AG04449 (cell line): ENCODE results near the gene GARIN5B.

ENCODE experiments used
- CTCF ChIA-PET: fragments of 350-600 bp; formaldehyde crosslinking; extraction: SDS; loops from one replicate; lab custom pipeline; 2021; ENCODE audit warnings: antibody characterized with exemption; lab: Yijun Ruan, JAX
- POLR2A ChIA-PET: fragments of 400-600, 350-600 bp; formaldehyde crosslinking; extraction: SDS; loops from one replicate; lab custom pipeline; 2020; ENCODE audit warnings: antibody characterized with exemption, inconsistent platforms; lab: Yijun Ruan, JAX
- DNase-seq: peaks from one replicate; pipeline ENCODE4 v3.0.0-alpha.2; 2010; ENCODE audit warnings: low read depth, low spot score
- H3K4me3 ChIP-seq: 2 replicates; pipeline ENCODE4 v1.5.1; 2011; ENCODE audit warnings: low read depth, mild to moderate bottlenecking, control low read depth, low read length
- TF ChIP-seq, protein P1 (sequence below): IDR thresholded peaks from one replicate; pipeline ENCODE4 v1.5.1; 2011; ENCODE audit warnings: mild to moderate bottlenecking, moderate library complexity, low read length, control low read depth, inconsistent platforms; ENCODE audit not compliant: insufficient read depth; ENCODE audit errors: missing control alignments

The GARIN5B gene

DNA sequence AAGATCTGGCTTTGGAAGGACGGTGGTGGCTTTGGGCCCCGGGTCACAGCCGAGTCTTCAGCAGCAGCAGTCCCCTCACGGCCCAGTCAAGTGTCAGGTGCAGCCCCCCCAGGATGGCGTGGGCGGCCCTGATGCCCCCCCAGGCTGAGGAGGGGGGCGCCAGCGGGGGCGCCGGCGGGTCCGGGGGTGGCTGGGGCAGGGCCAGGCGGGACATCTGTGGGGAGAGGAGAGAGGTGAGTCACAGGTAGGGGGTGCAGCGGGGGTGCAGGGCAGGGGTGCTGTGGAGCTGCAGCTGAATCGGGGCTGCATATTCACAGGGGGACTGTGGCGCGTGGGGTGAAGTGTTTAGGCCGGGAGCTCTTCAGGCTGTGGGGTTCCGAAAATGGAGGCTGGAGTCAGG, 2.9 kb upstream of the GARIN5B start:
- TF ChIP-seq, protein P1, sequence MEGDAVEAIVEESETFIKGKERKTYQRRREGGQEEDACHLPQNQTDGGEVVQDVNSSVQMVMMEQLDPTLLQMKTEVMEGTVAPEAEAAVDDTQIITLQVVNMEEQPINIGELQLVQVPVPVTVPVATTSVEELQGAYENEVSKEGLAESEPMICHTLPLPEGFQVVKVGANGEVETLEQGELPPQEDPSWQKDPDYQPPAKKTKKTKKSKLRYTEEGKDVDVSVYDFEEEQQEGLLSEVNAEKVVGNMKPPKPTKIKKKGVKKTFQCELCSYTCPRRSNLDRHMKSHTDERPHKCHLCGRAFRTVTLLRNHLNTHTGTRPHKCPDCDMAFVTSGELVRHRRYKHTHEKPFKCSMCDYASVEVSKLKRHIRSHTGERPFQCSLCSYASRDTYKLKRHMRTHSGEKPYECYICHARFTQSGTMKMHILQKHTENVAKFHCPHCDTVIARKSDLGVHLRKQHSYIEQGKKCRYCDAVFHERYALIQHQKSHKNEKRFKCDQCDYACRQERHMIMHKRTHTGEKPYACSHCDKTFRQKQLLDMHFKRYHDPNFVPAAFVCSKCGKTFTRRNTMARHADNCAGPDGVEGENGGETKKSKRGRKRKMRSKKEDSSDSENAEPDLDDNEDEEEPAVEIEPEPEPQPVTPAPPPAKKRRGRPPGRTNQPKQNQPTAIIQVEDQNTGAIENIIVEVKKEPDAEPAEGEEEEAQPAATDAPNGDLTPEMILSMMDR: no peak
- POLR2A ChIA-PET: interaction anchor here (0.8 kb wide), 1 partner anchor 65 kb away, joined by 3 read pairs; no protein-coding TSS in a partner anchor
- CTCF ChIA-PET: interaction anchor here (0.9 to 2.3 kb wide), 2 partner anchors 64 to 138 kb away, joined by 3 to 7 read pairs; no protein-coding TSS in a partner anchor
- H3K4me3 ChIP-seq: no peak overlapping the region
- DNase-seq: no peak

DNA sequence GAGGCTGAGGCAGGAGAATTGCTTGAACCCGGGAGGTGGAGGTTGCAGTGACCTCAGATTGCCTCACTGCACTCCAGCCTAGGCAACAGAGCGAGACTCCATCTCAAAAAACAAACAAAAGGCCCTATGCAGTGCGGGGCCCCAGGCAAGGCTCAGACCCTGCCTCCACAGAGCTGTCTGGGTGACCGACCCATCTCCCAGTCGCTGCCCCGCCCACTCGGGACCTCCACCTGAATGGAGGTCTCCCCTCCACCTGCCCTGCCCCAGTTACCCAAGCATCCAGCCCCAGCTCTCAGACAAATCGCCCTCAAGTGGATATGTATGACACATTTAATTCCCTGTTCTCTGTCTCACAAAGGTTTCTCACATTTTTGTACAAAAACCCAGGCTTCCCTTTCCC, 2.2 kb upstream of the GARIN5B start:
- CTCF ChIA-PET: interaction anchor here (1.2 to 2.3 kb wide), 2 partner anchors 11 to 63 kb away, joined by 3 to 7 read pairs; partner anchors contain the start of gene TMEM190
- H3K4me3 ChIP-seq: no peak overlapping the region
- TF ChIP-seq, protein P1: no peak
- DNase-seq: no peak
- POLR2A ChIA-PET: no interaction called here

DNA sequence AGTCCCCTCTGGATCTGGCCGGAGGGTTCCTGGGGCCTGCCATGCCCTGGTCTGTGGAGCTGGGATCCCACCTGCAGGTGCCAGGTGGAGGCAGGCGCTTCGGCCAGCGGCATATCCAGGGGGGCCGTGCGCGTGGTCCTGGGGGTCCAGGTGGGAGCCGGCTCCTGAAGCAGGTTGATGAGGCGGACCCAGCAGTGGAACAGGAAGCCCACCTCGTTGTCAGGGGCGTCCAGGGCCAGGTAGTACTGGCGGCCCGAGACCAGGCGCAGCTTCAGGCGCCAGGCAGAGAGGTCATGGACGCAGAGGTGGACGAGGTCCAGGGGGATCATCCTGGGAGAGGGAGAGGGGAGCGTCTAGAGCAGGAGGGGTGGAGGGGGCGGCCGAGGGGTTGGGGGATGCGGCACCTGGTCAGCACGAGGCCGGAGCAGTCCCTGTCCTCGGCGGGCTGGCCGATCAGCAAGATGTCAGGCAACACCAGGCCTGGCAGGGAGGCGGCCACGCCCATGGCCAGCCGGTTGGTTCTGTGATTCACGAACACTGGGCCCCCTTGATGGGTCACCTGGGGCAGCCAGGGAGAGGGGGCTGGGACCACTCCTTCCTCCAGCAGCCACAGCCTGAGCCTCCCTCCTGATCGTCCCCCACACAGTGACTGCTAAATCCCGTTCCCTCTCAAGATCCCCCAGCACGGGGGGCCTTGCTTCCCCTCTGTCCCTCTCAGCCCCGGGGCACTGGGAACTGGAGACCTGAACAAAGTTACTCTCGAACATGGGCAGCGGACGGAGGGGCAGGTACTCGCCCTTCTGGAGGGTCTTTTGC, 678 bp downstream of the GARIN5B start:
- H3K4me3 ChIP-seq: no peak overlapping the region
- no peak for DNase-seq
- TF ChIP-seq, protein P1: no peak
- ChIA-PET CTCF (interaction anchor here (1.1 kb wide), 1 partner anchor 56 kb away, joined by 4 read pairs; no protein-coding TSS in a partner anchor), POLR2A (interaction anchor here (0.6 to 1.9 kb wide), 3 partner anchors 10 to 23 kb away, joined by 3 to 7 read pairs (median 5); no protein-coding TSS in a partner anchor)

DNA sequence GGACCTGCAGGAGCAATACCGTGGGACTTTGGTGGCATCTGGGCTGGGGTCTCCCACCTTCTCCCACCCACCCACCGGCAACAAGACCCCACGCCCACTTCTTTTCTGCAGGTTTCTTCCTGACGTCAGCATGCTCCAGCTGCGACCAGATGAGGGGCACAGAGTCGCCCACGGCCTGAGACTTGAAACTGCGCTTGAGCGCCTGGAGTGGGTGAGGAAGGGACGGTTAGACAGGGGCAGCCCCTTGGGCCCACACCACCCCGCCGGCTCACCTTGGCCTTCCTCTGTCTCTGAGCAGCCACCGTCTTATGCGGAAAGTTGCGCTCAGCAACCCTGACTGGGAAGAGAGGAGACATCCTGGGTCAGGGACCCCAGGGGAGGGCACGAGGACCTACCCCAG, 2.2 kb downstream of the GARIN5B start:
- TF ChIP-seq, protein P1: no peak
- H3K4me3 ChIP-seq: no peak overlapping the region
- no peak for DNase-seq
- ChIA-PET POLR2A (no interaction called here), CTCF (interaction anchor here (1.1 kb wide), 2 partner anchors 58 to 59 kb away, joined by 4 read pairs; no protein-coding TSS in a partner anchor)

DNA sequence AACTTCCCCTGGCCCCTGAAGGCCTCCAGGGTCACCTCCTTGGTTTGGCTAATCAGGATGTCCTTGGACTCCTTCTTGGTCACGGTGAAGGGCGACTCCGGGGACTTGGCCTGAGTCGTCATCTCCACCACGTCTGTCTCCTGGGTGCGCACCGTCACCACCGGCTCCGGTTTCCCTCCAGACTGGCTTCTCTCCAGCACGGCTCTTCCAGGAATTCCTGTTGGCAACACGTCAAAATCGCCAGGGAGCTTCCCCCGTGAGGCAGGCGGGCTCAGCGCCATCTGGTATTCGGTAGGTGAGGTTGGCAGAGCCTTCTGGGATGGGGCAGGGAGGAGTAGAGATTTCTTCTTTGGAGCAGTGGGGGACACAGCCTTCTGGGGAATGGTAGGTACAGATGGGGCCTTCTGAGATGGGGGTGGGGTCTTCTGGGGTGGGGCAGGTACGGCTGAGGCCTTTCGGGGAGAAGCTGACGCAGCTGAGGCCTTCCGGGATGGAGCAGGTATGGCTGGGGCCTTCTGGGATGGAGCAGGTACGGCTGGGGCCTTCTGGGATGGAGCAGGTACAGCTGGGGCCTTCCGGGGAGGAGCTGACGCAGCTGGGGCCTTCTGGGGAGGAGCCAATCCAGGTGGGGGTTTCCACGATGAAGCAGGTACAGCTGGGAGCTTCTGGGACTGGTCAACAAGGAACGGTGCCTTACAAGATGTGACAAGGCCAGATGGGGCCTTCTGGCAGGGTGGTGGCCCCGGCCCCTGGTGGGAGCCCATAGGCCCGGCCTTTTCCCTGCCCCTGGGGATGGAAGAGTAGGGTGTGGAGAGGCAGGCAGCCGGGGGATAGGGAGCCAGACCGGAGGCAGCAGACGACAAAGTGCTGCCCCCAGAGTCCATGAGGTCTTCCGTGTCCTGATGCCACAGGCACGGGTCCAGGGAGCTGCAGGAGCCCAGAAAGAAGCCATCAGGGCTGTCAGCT, 3.8 kb downstream of the GARIN5B start:
- H3K4me3 ChIP-seq: no peak overlapping the region
- CTCF ChIA-PET: interaction anchor here (0.6 kb wide), 1 partner anchor 57 kb away, joined by 3 read pairs; no protein-coding TSS in a partner anchor
- TF ChIP-seq, protein P1: no peak
- DNase-seq: no peak
- POLR2A ChIA-PET: interaction anchor here (0.8 to 1.6 kb wide), 2 partner anchors 11 to 20 kb away, joined by 3 read pairs; partner anchors contain the start of genes IL11 and KMT5C
